DLD1 (cell line): ENCODE data around the gene TLX3.
"Not testable (repeated sequence)": the region's sequence is repeated elsewhere in the genome, so short reads cannot be mapped to it uniquely, and the experiment has no call there.

Experiments
- in situ Hi-C: cut with HindIII; loops from 2 replicates; pipeline ENCODE4 v1.10.0; 2017; ENCODE audit warnings: low sequenced_read_pairs

TLX3 gene

GRCh38 chr5:171308453-171309275, at the start of gene TLX3:
Gene TLX3, plus strand, starts transcription at chr5:171309248. Its CDS starts 118 bp downstream, at chr5:171309366.
- in situ Hi-C loops: no loop called here

GRCh38 chr5:171261361-171261760, 47.7 kb upstream of the TLX3 start:
- in situ Hi-C loops: no loop called here

GRCh38 chr5:171261904-171262303, 47.1 kb upstream of the TLX3 start:
- in situ Hi-C loops: no loop called here

- in situ Hi-C loops: no loop called here
These were observed 45.9 kb upstream of the TLX3 start for GRCh38 chr5:171263181-171263580.

- in situ Hi-C loops: no loop called here
These were observed 44.2 kb upstream of the TLX3 start for GRCh38 chr5:171264843-171265242.

GRCh38 chr5:171268700-171269620, 40.1 kb upstream of the TLX3 start:
- in situ Hi-C loops: no loop called here

- in situ Hi-C loops: no loop called here
These were observed 39.3 kb upstream of the TLX3 start for GRCh38 chr5:171269717-171270116.

GRCh38 chr5:171270136-171270535, 38.9 kb upstream of the TLX3 start:
- in situ Hi-C loops: no loop called here

GRCh38 chr5:171271798-171272197, 37.2 kb upstream of the TLX3 start:
- in situ Hi-C loops: no loop called here

- in situ Hi-C loops: no loop called here
These were observed 35.8 kb upstream of the TLX3 start for GRCh38 chr5:171272996-171273970.

- in situ Hi-C loops: no loop called here
These were observed 33.1 kb upstream of the TLX3 start for GRCh38 chr5:171275841-171276544.

GRCh38 chr5:171283753-171284152, 25.3 kb upstream of the TLX3 start:
- in situ Hi-C loops: no loop called here

GRCh38 chr5:171285465-171285864, 23.6 kb upstream of the TLX3 start:
- in situ Hi-C loops: no loop called here

- in situ Hi-C loops: no loop called here
These were observed 21.0 kb upstream of the TLX3 start for GRCh38 chr5:171288066-171288465.

GRCh38 chr5:171291371-171291770, 17.7 kb upstream of the TLX3 start:
- in situ Hi-C loops: no loop called here

GRCh38 chr5:171295299-171295698, 13.7 kb upstream of the TLX3 start:
- in situ Hi-C loops: no loop called here

- in situ Hi-C loops: no loop called here
These were observed 13.2 kb upstream of the TLX3 start for GRCh38 chr5:171295801-171296200.

- in situ Hi-C loops: not testable (repeated sequence)
These were observed 11.1 kb upstream of the TLX3 start for GRCh38 chr5:171297941-171298340.

GRCh38 chr5:171299228-171299627, 9.8 kb upstream of the TLX3 start:
- in situ Hi-C loops: no loop called here

- in situ Hi-C loops: no loop called here
These were observed 9.2 kb upstream of the TLX3 start for GRCh38 chr5:171299851-171300250.
